ENCODE results near the gene PPFIBP1.
A peak's percentile ranks its signal among the peaks of the same experiment; 100 is the strongest.

Gene PPFIBP1

DNA sequence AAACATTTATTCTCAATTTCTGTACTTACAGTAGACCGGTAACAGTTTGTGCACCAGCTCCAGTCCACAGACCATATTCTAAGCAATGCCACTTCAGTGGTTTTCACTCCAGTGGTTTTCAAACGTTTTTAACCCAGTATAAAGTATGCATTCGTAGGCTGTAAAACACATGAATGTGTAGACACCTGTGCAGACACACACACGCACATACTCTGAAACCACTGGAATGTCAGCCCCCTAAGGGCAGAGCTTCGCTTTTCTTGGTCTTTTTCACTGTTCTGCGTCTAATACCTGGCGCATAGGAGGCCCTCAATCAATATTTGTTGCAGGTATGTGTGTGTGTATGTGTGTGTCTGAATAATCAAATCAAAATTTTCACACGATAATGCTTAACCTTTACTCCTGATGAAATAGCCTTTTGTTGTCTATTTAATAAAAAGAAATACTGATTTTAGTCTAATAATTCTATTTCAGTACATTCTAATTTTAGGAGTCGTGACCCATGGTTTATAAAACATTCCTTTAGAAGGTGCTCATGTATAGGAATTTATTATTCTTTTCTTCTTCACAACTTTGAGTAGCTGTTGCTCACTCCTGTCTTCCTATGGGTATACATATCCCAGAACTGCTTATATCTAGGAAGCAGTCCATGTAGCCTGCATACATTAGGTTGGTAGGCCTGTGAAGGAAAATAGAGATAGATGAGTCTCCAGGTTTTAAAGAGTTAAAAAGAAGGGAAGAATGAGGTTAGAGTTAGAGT is 98.6 kb downstream of the PPFIBP1 start:
- Histone ChIP-seq H4K8ac (ENCODE audit: low read length) (no peak overlapping the region), H3K4ac (ENCODE audit: low read depth in 1 of 2, low read length in 2 of 2) (peak overlapping the region in 1 of 2 experiments; percentile 26), H3K9ac (ENCODE audit: low read length) (no peak overlapping the region), H4K91ac (ENCODE audit: low read length) (no peak overlapping the region), H2AFZ (ENCODE audit: low read depth, low read length) (no peak overlapping the region), H2BK120ac (ENCODE audit: low read depth, low read length) (no peak overlapping the region), H3K18ac (ENCODE audit: low read depth in 1 of 2, low read length in 2 of 2) (peak overlapping the region in 1 of 2 experiments; percentile 23), H3K4me2 (ENCODE audit: low read length, poor library complexity, severe bottlenecking) (no peak overlapping the region), H3K4me1 (ENCODE audit: control insufficient read depth, insufficient read depth, low read depth, low read length) (peaks cover 25% of the 10 kb centered on the region), H3K23ac (ENCODE audit: low read length in 2 of 2) (no peak overlapping the region), H3K14ac (ENCODE audit: low read length in 2 of 2) (no peak overlapping the region), H3K36me3 (ENCODE audit: control insufficient read depth in 1 of 2, insufficient read depth in 2 of 2, low read depth in 1 of 2, low read length in 2 of 2) (peaks cover 0 to 9% of the 10 kb centered on the region in 2 experiments), H3K27ac (ENCODE audit: low read length, poor library complexity, severe bottlenecking) (peak overlapping the region; percentile 6), H3K27me3 (ENCODE audit: control insufficient read depth in 1 of 2, insufficient read depth in 1 of 2, low read length in 2 of 2) (no peaks in the 10 kb centered on the region), H3K79me1 (replicated peaks; ENCODE audit: low read length, poor library complexity, severe bottlenecking) (peaks cover 13% of the 10 kb centered on the region), H2AK5ac (ENCODE audit: low read length, severe bottlenecking) (no peak overlapping the region), H2BK12ac (ENCODE audit: low read length in 2 of 2) (no peak overlapping the region), H3K4me3 (ENCODE audit: insufficient read depth in 1 of 2, low read depth in 1 of 2, low read length in 2 of 2) (no peak overlapping the region), H2BK5ac (ENCODE audit: low read depth, low read length, poor library complexity, severe bottlenecking) (no peak overlapping the region), H2BK15ac (ENCODE audit: low read depth, poor library complexity, severe bottlenecking) (peak overlapping the region; percentile 63), H3K9me3 (ENCODE audit: control insufficient read depth, low read length) (no peaks in the 10 kb centered on the region)
- 68% methylated on average over 4 of the region's 9 CpGs for WGBS
- no peak for DNase-seq

DNA sequence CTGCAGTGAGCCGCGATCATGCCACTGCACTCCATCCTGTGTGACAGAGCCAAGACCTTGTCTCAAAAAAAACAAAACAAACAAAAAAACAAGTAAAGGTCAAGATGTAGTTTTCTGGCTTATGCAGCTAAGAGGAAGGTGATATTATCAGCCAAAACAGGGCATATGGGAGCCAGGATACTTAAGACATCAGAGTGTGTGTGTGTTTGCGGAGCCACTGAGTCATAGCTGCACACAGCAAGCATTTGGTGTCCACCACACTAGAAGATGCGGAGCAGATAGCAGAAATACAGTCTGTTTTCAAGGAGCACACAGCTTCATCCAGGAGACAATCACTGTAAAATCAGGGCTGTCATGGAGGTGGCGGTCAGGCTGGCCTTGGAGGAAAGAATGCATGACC is 99.6 kb downstream of the PPFIBP1 start:
- peak overlapping the region in 1 of 2 experiments; percentile 15 for H2BK12ac ChIP-seq (ENCODE audit: low read length in 2 of 2)
- peak; percentile 70 for DNase-seq
- 62% methylated on average over 5 of the region's 5 CpGs for WGBS
- H3K14ac ChIP-seq (ENCODE audit: low read length in 2 of 2): peak overlapping the region in 1 of 2 experiments; percentile 6
- H3K23ac ChIP-seq (ENCODE audit: low read length in 2 of 2): peak overlapping the region in 1 of 2 experiments; percentile 9
- peak overlapping the region; percentile 43 for H4K91ac ChIP-seq (ENCODE audit: low read length)
- no peak overlapping the region for H3K9ac ChIP-seq (ENCODE audit: low read length)
- no peak overlapping the region for H3K4me2 ChIP-seq (ENCODE audit: low read length, poor library complexity, severe bottlenecking)
- H2BK15ac ChIP-seq (ENCODE audit: low read depth, poor library complexity, severe bottlenecking): no peak overlapping the region
- peaks cover 13% of the 10 kb centered on the region for H3K79me1 ChIP-seq (replicated peaks; ENCODE audit: low read length, poor library complexity, severe bottlenecking)
- H3K4me1 ChIP-seq (ENCODE audit: control insufficient read depth, insufficient read depth, low read depth, low read length): peaks cover 28% of the 10 kb centered on the region
- H2AFZ ChIP-seq (ENCODE audit: low read depth, low read length): no peak overlapping the region
- peak overlapping the region in 1 of 2 experiments; percentile 87 for H3K18ac ChIP-seq (ENCODE audit: low read depth in 1 of 2, low read length in 2 of 2)
- H2BK120ac ChIP-seq (ENCODE audit: low read depth, low read length): no peak overlapping the region
- H3K4ac ChIP-seq (ENCODE audit: low read depth in 1 of 2, low read length in 2 of 2): peak overlapping the region in 1 of 2 experiments; percentile 15
- no peaks in the 10 kb centered on the region for H3K27me3 ChIP-seq (ENCODE audit: control insufficient read depth in 1 of 2, insufficient read depth in 1 of 2, low read length in 2 of 2)
- H3K9me3 ChIP-seq (ENCODE audit: control insufficient read depth, low read length): no peaks in the 10 kb centered on the region
- no peak overlapping the region for H2BK5ac ChIP-seq (ENCODE audit: low read depth, low read length, poor library complexity, severe bottlenecking)
- H3K4me3 ChIP-seq (ENCODE audit: insufficient read depth in 1 of 2, low read depth in 1 of 2, low read length in 2 of 2): no peak overlapping the region
- peak overlapping the region; percentile 84 for H2AK5ac ChIP-seq (ENCODE audit: low read length, severe bottlenecking)
- H3K36me3 ChIP-seq (ENCODE audit: control insufficient read depth in 1 of 2, insufficient read depth in 2 of 2, low read depth in 1 of 2, low read length in 2 of 2): peaks cover 0 to 9% of the 10 kb centered on the region in 2 experiments
- H4K8ac ChIP-seq (ENCODE audit: low read length): peak overlapping the region; percentile 59
- no peak overlapping the region for H3K27ac ChIP-seq (ENCODE audit: low read length, poor library complexity, severe bottlenecking)

- H2AFZ ChIP-seq (ENCODE audit: low read depth, low read length): no peak overlapping the region
- no peak overlapping the region for H3K14ac ChIP-seq (ENCODE audit: low read length in 2 of 2)
- no peak overlapping the region for H2AK5ac ChIP-seq (ENCODE audit: low read length, severe bottlenecking)
- H2BK12ac ChIP-seq (ENCODE audit: low read length in 2 of 2): no peak overlapping the region
- peaks cover 0 to 9% of the 10 kb centered on the region in 2 experiments for H3K36me3 ChIP-seq (ENCODE audit: control insufficient read depth in 1 of 2, insufficient read depth in 2 of 2, low read depth in 1 of 2, low read length in 2 of 2)
- no peak overlapping the region for H4K8ac ChIP-seq (ENCODE audit: low read length)
- no peak overlapping the region for H4K91ac ChIP-seq (ENCODE audit: low read length)
- peaks cover 13% of the 10 kb centered on the region for H3K79me1 ChIP-seq (replicated peaks; ENCODE audit: low read length, poor library complexity, severe bottlenecking)
- H3K23ac ChIP-seq (ENCODE audit: low read length in 2 of 2): no peak overlapping the region
- H3K4me3 ChIP-seq (ENCODE audit: insufficient read depth in 1 of 2, low read depth in 1 of 2, low read length in 2 of 2): no peak overlapping the region
- H2BK15ac ChIP-seq (ENCODE audit: low read depth, poor library complexity, severe bottlenecking): no peak overlapping the region
- peaks cover 27% of the 10 kb centered on the region for H3K4me1 ChIP-seq (ENCODE audit: control insufficient read depth, insufficient read depth, low read depth, low read length)
- no peak overlapping the region for H3K9ac ChIP-seq (ENCODE audit: low read length)
- H3K18ac ChIP-seq (ENCODE audit: low read depth in 1 of 2, low read length in 2 of 2): no peak overlapping the region
- no peak for DNase-seq
- no peak overlapping the region for H2BK120ac ChIP-seq (ENCODE audit: low read depth, low read length)
- H3K27me3 ChIP-seq (ENCODE audit: control insufficient read depth in 1 of 2, insufficient read depth in 1 of 2, low read length in 2 of 2): no peaks in the 10 kb centered on the region
- no peaks in the 10 kb centered on the region for H3K9me3 ChIP-seq (ENCODE audit: control insufficient read depth, low read length)
- H3K4me2 ChIP-seq (ENCODE audit: low read length, poor library complexity, severe bottlenecking): no peak overlapping the region
- no peak overlapping the region for H3K4ac ChIP-seq (ENCODE audit: low read depth in 1 of 2, low read length in 2 of 2)
- no peak overlapping the region for H2BK5ac ChIP-seq (ENCODE audit: low read depth, low read length, poor library complexity, severe bottlenecking)
- 61% methylated on average over 2 of the region's 4 CpGs for WGBS
- H3K27ac ChIP-seq (ENCODE audit: low read length, poor library complexity, severe bottlenecking): no peak overlapping the region
Measured at GRCh38 chr12:27624586-27624985, 100.6 kb downstream of the PPFIBP1 start.

DNA sequence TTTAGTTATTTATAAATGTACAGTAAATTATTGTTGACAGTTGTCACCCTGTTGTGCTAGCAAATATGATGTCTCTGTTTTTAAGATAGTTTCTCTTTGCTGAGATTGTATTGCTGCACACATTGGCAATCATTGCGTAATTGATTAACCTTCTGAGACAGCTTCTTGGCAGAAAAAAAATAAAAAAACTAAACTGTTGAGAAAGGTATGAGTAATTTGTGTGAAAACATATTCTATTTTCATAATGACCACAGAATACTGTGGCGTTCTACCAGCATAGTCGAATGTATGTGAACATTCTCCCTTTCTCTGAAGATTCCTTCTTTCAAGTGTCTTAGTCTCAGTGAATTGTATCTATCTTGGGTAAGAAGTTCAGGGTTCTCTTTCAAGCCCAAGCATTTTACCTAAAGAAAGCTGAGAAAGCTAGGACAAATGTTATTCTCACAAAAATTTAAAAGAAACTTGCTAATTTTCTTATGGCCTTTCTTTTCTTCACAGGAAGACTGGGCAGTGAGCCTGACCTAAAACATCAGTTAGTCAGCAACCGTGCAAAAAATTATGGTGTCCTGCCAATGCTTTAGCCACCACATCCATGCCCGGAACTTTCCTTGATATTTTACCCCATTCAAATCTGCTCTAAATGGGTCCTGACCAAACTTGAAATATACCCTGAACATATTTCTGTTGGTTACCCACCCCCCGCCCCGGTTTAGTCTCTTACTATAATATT is 103.3 kb downstream of the PPFIBP1 start:
- no peak overlapping the region for H2BK12ac ChIP-seq (ENCODE audit: low read length in 2 of 2)
- H2BK5ac ChIP-seq (ENCODE audit: low read depth, low read length, poor library complexity, severe bottlenecking): no peak overlapping the region
- no peak overlapping the region for H3K18ac ChIP-seq (ENCODE audit: low read depth in 1 of 2, low read length in 2 of 2)
- H4K8ac ChIP-seq (ENCODE audit: low read length): no peak overlapping the region
- no peak overlapping the region for H2BK15ac ChIP-seq (ENCODE audit: low read depth, poor library complexity, severe bottlenecking)
- peaks cover 0 to 5% of the 10 kb centered on the region in 2 experiments for H3K36me3 ChIP-seq (ENCODE audit: control insufficient read depth in 1 of 2, insufficient read depth in 2 of 2, low read depth in 1 of 2, low read length in 2 of 2)
- no peaks in the 10 kb centered on the region for H3K9me3 ChIP-seq (ENCODE audit: control insufficient read depth, low read length)
- no peak overlapping the region for H3K4ac ChIP-seq (ENCODE audit: low read depth in 1 of 2, low read length in 2 of 2)
- H3K4me2 ChIP-seq (ENCODE audit: low read length, poor library complexity, severe bottlenecking): no peak overlapping the region
- H3K9ac ChIP-seq (ENCODE audit: low read length): peak overlapping the region; percentile 87
- peak overlapping the region; percentile 61 for H3K27ac ChIP-seq (ENCODE audit: low read length, poor library complexity, severe bottlenecking)
- DNase-seq: peak; percentile 64
- peaks cover 12% of the 10 kb centered on the region for H3K79me1 ChIP-seq (replicated peaks; ENCODE audit: low read length, poor library complexity, severe bottlenecking)
- no peak overlapping the region for H2AK5ac ChIP-seq (ENCODE audit: low read length, severe bottlenecking)
- peaks cover 21% of the 10 kb centered on the region for H3K4me1 ChIP-seq (ENCODE audit: control insufficient read depth, insufficient read depth, low read depth, low read length)
- no peak overlapping the region for H3K14ac ChIP-seq (ENCODE audit: low read length in 2 of 2)
- WGBS: 66% methylated on average over 3 of the region's 7 CpGs
- H3K4me3 ChIP-seq (ENCODE audit: insufficient read depth in 1 of 2, low read depth in 1 of 2, low read length in 2 of 2): peak overlapping the region in 1 of 2 experiments; percentile 54
- H2AFZ ChIP-seq (ENCODE audit: low read depth, low read length): no peak overlapping the region
- H3K27me3 ChIP-seq (ENCODE audit: control insufficient read depth in 1 of 2, insufficient read depth in 1 of 2, low read length in 2 of 2): no peaks in the 10 kb centered on the region
- no peak overlapping the region for H2BK120ac ChIP-seq (ENCODE audit: low read depth, low read length)
- no peak overlapping the region for H3K23ac ChIP-seq (ENCODE audit: low read length in 2 of 2)
- no peak overlapping the region for H4K91ac ChIP-seq (ENCODE audit: low read length)
